HEK293T (cell line): ENCODE data around the gene TBC1D30.

Experiments used
- CTCF ChIA-PET: fragments of 350-600 bp; formaldehyde crosslinking; extraction: SDS; loops from one replicate; lab custom pipeline; 2021; ENCODE audit warnings: antibody characterized with exemption, inconsistent platforms; lab: Yijun Ruan, JAX
- POLR2A ChIA-PET: fragments of 350-600 bp; formaldehyde crosslinking; extraction: SDS; loops from one replicate; lab custom pipeline; 2020; ENCODE audit warnings: antibody characterized with exemption, inconsistent platforms; lab: Yijun Ruan, JAX
- DNase-seq: peaks from one replicate; pipeline ENCODE4 v3.0.0; 2012; ENCODE audit warnings: mixed read lengths; ENCODE audit errors: extremely low spot score
- ARNT ChIP-seq: fragments of 450-650 bp; IDR thresholded peaks from 2 replicates; pipeline ENCODE4 v1.6.1; 2017; ENCODE audit warnings: mild to moderate bottlenecking
- BHLHE40 ChIP-seq: fragments of 450-650 bp; IDR thresholded peaks from 2 replicates; pipeline ENCODE4 v1.6.1; 2016; ENCODE audit warnings: mild to moderate bottlenecking, moderate library complexity, borderline replicate concordance
- CTBP1 ChIP-seq: fragments of 450-650 bp; IDR thresholded peaks from 2 replicates; pipeline ENCODE4 v1.6.1; 2016; ENCODE audit warnings: borderline replicate concordance
- ELF4 ChIP-seq: fragments of 450-650 bp; IDR thresholded peaks from 2 replicates; pipeline ENCODE4 v1.6.1; 2017; ENCODE audit warnings: antibody characterized with exemption
- FOXA1 ChIP-seq: fragments of 450-650 bp; IDR thresholded peaks from 2 replicates; pipeline ENCODE4 v1.6.1; 2016; ENCODE audit warnings: mild to moderate bottlenecking
- FOXK2 ChIP-seq: fragments of 450-650 bp; IDR thresholded peaks from 2 replicates; pipeline ENCODE4 v1.6.1; 2016; ENCODE audit warnings: mild to moderate bottlenecking
- FOXM1 ChIP-seq: fragments of 450-650 bp; IDR thresholded peaks from 2 replicates; pipeline ENCODE4 v1.6.1; 2017; ENCODE audit warnings: mild to moderate bottlenecking, borderline replicate concordance
- HDGF ChIP-seq: fragments of 450-650 bp; IDR thresholded peaks from 2 replicates; pipeline ENCODE4 v1.6.1; 2017; ENCODE audit warnings: antibody characterized with exemption, borderline replicate concordance
- L3MBTL2 ChIP-seq: fragments of 450-650 bp; conservative IDR thresholded peaks from 2 replicates; pipeline ENCODE4 v1.6.1; 2016; ENCODE audit warnings: mild to moderate bottlenecking
- LEF1 ChIP-seq: fragments of 450-650 bp; IDR thresholded peaks from 2 replicates; pipeline ENCODE4 v1.6.1; 2017; ENCODE audit warnings: mild to moderate bottlenecking, borderline replicate concordance
- NFRKB ChIP-seq: fragments of 450-650 bp; IDR thresholded peaks from 2 replicates; pipeline ENCODE4 v1.6.1; 2016; ENCODE audit warnings: mild to moderate bottlenecking, moderate library complexity
- SP1 ChIP-seq: fragments of 450-650 bp; IDR thresholded peaks from 2 replicates; pipeline ENCODE4 v1.6.1; 2017
- SUZ12 ChIP-seq: fragments of 450-650 bp; IDR thresholded peaks from 2 replicates; pipeline ENCODE4 v1.6.1; 2016; ENCODE audit warnings: mild to moderate bottlenecking
- TARDBP ChIP-seq: fragments of 450-650 bp; IDR thresholded peaks from 2 replicates; pipeline ENCODE4 v1.6.1; 2016
- ZNF384 ChIP-seq: fragments of 450-650 bp; IDR thresholded peaks from 2 replicates; pipeline ENCODE4 v1.6.1; 2016
- TF ChIP-seq, protein P1 (sequence below): fragments of 450-650 bp; IDR thresholded peaks from 2 replicates; pipeline ENCODE4 v1.6.1; 2016

Gene TBC1D30

DNA sequence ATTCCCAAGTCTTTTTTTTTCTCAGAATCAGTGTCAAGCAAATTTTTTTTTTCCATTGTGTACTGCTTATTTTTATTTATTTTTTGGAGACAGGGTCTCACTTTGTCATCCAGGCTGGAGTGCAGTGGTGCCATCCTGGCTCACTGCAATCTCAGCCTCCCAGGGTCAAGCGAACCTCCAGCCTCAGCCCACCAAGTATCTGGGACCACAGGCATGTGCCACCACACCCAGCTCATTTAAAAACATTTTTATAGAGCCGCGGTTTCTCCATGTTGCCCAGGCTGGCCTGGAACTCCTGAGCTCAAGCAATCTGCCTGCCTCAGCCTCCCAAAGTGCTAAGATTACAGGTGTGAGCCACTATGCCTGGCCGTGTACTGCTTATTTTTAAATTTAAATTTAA lies 68.1 kb downstream of the TBC1D30 start:
- ChIA-PET CTCF (interaction anchor here (0.7 to 1.2 kb wide), 2 partner anchors 209 to 616 kb away, joined by 3 to 4 read pairs; no protein-coding TSS in a partner anchor), POLR2A (no interaction called here)
- TF ChIP-seq LEF1 (no peak), ARNT (no peak), FOXA1 (no peak), FOXM1 (no peak), ELF4 (no peak), BHLHE40 (no peak), CTBP1 (no peak), FOXK2 (no peak), L3MBTL2 (no peak), SUZ12 (no peak), HDGF (no peak), ZNF384 (no peak), NFRKB (no peak), TARDBP (no peak), SP1 (no peak)
- TF ChIP-seq, protein P1, sequence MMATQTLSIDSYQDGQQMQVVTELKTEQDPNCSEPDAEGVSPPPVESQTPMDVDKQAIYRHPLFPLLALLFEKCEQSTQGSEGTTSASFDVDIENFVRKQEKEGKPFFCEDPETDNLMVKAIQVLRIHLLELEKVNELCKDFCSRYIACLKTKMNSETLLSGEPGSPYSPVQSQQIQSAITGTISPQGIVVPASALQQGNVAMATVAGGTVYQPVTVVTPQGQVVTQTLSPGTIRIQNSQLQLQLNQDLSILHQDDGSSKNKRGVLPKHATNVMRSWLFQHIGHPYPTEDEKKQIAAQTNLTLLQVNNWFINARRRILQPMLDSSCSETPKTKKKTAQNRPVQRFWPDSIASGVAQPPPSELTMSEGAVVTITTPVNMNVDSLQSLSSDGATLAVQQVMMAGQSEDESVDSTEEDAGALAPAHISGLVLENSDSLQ, result no peak
- DNase-seq, result no peak

DNA sequence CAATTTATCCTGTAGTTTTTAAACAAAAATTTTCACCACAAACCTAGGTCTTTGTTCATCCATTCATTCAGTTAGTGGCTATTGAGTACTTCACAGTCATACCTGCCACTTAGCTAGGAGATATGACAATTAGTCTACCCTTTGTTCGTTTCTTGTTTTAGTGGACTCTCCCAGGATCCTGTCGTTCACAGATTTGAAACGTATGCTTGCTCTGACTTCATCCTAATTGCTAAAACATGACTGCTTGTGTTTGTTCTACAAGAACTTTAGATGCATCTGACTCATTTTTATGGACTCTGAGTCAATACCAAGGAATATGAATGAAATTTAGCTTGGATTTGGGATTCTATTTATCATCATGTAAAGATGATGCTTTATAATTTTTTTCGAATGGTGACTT lies 69.5 kb downstream of the TBC1D30 start:
- DNase-seq, result no peak
- ChIA-PET CTCF (interaction anchor here (0.6 to 1.2 kb wide), 3 partner anchors 98 to 213 kb away, joined by 3 to 4 read pairs (median 4); no protein-coding TSS in a partner anchor), POLR2A (no interaction called here)
- TF ChIP-seq ARNT (no peak), L3MBTL2 (no peak), NFRKB (no peak), TARDBP (no peak), HDGF (no peak), FOXA1 (no peak), FOXK2 (no peak), BHLHE40 (no peak), SP1 (no peak), SUZ12 (no peak), CTBP1 (no peak)
- TF ChIP-seq, protein P1, result no peak

DNA sequence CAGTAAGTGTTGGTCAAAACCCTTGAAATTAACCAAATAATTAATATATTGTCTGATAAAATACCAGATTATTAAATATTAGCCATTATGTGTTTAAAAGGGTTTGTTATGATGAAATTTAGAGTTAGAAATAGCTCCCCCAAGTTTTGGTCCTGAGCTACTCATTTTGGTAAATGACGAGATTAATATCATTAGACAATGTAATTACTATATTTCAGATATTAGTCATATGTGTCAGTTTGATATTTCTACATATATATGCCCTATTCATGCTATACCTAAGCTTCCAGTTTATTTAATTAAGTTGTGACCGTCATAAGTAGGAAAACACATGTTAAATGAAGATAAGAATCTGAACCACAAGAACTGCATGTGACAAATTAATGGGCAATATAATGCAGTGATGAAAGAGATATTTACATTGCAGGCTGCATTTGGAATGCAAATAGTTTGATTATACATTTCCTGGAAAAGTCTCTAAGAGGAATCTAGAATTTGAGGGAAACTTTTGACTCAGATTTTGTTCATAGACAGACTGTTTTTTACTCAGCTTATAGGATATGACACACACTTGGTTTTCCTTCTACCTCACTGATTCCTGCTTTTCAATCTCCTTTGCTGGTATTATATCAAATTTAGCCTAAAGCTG lies 70.5 kb downstream of the TBC1D30 start:
- ChIA-PET CTCF (interaction anchor here (0.6 to 0.9 kb wide), 2 partner anchors 93 to 99 kb away, joined by 3 read pairs; no protein-coding TSS in a partner anchor), POLR2A (no interaction called here)
- TF ChIP-seq FOXM1, result no peak
- no peak for TF ChIP-seq FOXA1
- no peak for TF ChIP-seq SP1
- no peak for TF ChIP-seq L3MBTL2
- no peak for TF ChIP-seq CTBP1
- no peak for TF ChIP-seq NFRKB
- no peak for TF ChIP-seq TARDBP
- no peak for TF ChIP-seq ZNF384
- no peak for TF ChIP-seq FOXK2
- TF ChIP-seq LEF1, result no peak
- TF ChIP-seq SUZ12, result no peak
- no peak for TF ChIP-seq ELF4
- TF ChIP-seq ARNT, result no peak
- no peak for DNase-seq

- TF ChIP-seq SUZ12 (no peak), L3MBTL2 (no peak), TARDBP (no peak), FOXM1 (no peak), HDGF (no peak), LEF1 (no peak)
- DNase-seq, result no peak
- ChIA-PET CTCF (no interaction called here), POLR2A (no interaction called here)
Observed at GRCh38 chr12:64895526-64895925, 71.1 kb downstream of the TBC1D30 start.

DNA sequence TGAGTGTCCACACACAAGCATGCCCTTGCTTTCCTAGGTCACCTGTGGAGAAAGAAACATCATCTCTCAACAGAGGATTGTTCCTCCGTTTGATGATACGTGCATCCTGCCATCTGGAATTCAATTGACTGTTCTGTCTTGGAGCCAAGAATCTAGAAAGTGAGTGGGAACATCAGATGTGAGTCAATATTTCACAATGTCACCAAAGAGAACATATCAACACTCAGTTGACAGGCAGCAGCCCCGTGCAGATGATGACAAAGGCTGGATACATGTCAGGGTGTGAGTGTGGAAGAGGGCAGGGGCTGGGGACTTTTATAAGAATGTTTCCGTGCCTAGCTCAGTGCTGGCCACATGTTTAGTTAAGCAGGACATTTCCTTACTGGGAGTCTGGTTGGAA lies 76.1 kb downstream of the TBC1D30 start:
- no peak for DNase-seq
- ChIA-PET POLR2A (no interaction called here), CTCF (no interaction called here)
- TF ChIP-seq L3MBTL2 (no peak), ZNF384 (no peak), HDGF (no peak), FOXM1 (no peak), ELF4 (no peak), FOXK2 (no peak), NFRKB (no peak), SP1 (no peak), CTBP1 (no peak), BHLHE40 (no peak), FOXA1 (no peak), TARDBP (no peak), ARNT (no peak), SUZ12 (no peak), LEF1 (no peak)
- TF ChIP-seq, protein P1, result no peak
